ENCODE data around the gene MICALL1.
"Not testable (repeated sequence)": the region's sequence is repeated elsewhere in the genome, so short reads cannot be mapped to it uniquely, and the experiment has no call there.

The MICALL1 gene

GRCh38 chr22:37961062-37961461 lies 55.0 kb downstream of the MICALL1 start:
- no peak for DNase-seq

GRCh38 chr22:37965940-37966664 lies 60.0 kb downstream of the MICALL1 start:
- DNase-seq, result no peak

GRCh38 chr22:37967147-37967546 lies 61.0 kb downstream of the MICALL1 start:
- no peak for DNase-seq

- no peak for DNase-seq
These were observed 61.7 kb downstream of the MICALL1 start for GRCh38 chr22:37967637-37968451.

- no peak for DNase-seq
These were observed 62.6 kb downstream of the MICALL1 start for GRCh38 chr22:37968452-37969251.

DNA sequence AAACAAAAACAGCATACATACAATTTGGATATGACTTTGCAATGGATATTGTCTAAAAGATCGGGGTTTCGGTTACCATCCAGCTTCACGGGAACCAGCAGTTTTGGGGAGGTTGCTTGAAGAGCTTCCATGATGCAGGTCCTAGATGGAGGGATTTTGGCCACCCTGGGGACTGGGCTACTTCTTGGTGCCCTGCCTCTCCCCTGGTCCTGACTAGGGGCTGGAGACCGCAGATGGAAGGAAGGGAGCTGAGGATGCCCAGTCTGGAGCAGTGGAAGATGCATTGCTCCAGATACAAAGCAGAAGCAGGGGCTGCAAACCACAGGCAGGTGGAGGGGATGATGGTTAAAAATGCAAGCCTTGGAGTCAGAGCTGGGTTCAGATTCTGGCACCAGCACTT lies 64.8 kb downstream of the MICALL1 start:
- no peak for DNase-seq

- no peak for DNase-seq
These were observed 65.7 kb downstream of the MICALL1 start for GRCh38 chr22:37971475-37972434.

DNA sequence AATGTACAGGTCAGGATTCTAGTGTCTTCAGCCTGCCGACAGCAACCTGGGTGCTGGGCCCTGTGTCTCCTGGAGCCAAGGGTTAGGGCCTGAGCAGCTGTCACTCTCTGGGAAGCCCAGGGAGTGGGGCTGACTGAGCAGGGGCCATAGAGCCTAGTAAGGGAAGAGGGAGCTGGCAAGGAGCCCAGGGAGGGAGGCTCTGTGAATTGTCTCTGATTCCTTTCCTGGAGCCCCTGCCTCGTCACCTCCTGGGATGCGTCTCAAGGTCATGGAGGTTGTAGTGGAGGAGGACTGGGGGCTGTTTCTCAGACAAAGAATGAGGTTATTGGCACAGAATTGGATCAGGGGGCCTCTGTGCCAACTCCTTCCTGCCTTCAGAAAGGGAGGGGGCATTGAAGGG lies 66.4 kb downstream of the MICALL1 start:
- no peak for DNase-seq

GRCh38 chr22:37973271-37974170 lies 67.4 kb downstream of the MICALL1 start:
- no peak for DNase-seq

- DNase-seq, result no peak
These were observed 69.1 kb downstream of the MICALL1 start for GRCh38 chr22:37975153-37975552.

- DNase-seq, result not testable (repeated sequence)
These were observed 69.9 kb downstream of the MICALL1 start for GRCh38 chr22:37976022-37976421.

GRCh38 chr22:37976547-37976946 lies 70.5 kb downstream of the MICALL1 start:
- DNase-seq, result no peak

DNA sequence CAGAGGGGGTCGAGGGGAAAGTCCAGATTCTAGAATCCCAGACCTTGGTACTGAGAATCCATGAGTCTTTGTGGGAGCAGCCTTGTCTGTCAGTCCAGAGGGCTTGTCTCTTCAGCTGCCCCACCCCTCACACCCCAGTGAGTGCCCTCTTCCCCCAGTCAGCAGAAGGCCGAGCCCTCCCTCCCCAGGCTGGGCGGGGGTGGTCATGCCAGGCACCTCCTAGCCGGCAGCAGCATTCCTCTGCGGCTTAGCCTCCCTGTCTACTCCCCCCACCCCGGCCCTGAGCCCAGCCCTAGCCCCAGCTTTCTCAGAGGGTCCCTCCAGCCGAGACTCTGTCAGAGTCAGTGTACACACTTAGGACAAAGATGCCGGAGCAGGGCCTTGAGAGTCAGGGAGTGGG lies 73.7 kb downstream of the MICALL1 start:
- DNase-seq, result no peak

- no peak for DNase-seq
These were observed 75.3 kb downstream of the MICALL1 start for GRCh38 chr22:37981282-37982011.

DNA sequence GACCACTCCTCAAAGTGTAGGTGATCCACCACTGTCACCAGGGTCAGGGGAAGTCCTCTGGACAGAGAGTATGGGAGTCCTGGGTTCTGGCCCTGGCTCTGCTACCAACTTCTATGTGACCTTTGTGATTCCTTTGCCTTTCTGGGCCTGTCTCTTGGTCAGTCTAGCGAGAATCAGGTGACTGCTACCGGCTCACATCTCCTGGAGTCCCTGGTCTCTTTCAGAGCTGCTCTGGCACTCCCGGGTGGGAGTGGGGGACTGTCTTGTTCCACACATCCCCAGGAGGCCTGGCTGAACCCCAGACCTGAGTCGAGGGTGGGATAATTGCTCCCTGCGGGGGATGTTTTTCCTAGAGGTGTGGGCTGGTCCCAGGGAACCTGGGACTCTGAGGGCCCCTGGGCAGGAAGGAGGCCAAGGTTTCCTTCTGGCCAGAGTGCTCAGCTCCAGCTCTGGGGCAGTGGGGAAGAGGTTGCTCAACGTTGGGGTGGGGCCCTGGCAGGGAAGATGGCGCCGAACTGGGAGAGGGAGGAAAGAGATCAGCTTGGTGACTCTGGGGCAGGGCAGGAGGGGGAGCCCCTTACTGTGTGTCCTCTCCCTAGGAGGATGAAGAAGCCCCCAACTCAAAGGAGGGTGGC lies 76.2 kb downstream of the MICALL1 start:
- DNase-seq, result no peak

GRCh38 chr22:37982938-37983859 lies 77.1 kb downstream of the MICALL1 start:
- DNase-seq, result no peak

DNA sequence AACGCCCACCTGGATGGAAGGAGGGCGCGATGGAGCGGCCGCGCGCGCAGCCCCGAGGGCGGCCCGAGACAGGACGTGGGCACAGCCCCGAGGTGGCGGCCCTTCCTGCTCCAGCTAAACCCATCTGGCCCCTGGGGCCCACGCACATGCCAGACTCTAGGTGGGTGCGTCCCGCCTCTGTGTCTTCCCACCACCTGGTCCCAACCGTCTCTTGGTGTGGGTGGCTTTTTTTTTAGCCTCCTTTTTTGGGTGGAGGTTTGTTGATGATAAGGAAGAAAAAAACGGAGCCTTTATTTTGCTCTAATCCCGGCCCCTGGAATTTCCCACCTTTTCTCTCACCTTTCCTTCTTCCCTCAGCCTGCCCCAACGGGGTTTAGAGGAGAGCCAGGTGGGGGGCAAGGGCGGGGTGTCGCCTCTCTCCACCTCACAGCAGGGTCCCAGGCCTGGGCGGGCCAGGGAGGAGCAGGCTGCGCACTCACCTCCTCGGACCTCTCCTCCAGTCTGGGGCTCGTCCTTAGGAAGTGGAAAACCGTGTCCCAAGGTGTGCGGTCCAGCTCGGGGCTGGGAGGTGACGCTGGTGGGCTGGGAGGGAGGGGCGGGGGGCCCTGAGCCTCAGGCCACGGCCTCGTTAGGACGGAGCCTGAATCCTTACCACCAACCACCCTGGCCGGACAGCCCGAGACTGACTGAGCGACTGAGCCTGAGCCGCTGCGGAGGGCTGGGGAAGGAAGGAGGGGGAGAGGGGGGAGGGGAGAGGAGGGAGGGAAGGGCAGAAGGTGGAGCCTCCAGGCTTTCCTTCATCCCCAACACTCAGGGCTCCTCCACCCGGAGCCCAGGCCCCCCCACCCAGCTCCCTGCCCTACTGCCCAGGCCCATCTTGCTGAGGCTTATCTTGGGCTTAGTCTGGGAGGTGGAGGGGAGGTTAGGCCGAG lies 78.0 kb downstream of the MICALL1 start, which contains the start of gene SOX10:
Gene SOX10 (minus strand): TSS at position 696 of the 932 bp plus-strand sequence. CDS start 771 bp downstream, outside the sequence.
- DNase-seq, result no peak

All from NCI-H2107 (cell line).